GM19463 (cell line): ENCODE results near the gene ANKRD60.

Source experiments
- ATAC-seq: cut with Tn5 transposase; IDR thresholded peaks from one replicate; pipeline ENCODE4 v1.9.1; 2021; ENCODE audit warnings: mild to moderate bottlenecking, moderate library complexity; ENCODE audit not compliant: unreplicated experiment

The ANKRD60 gene, protein sequence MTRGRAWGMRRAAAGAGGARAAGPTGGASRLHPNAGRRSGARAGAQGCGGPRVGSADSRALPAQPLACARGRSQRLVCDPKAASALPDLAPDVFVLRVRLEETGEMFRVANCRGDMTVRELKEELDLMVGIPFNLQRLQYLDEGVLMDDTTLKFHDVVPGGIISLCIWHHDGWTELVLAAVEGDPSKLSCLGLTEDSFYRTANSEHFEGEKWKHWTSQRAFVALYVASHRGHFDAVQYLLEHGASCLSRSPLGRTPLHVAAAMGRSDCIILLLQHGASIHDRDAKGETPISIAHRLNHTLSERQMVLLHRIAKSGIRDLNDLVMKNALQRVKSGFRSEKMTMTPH

GRCh38 chr20:58228484-58229197, at the start of gene ANKRD60:
Gene ANKRD60, minus strand, starts transcription at chr20:58228653. Its CDS starts 0 bp downstream, at chr20:58228653.
- ATAC-seq, result no peak

DNA sequence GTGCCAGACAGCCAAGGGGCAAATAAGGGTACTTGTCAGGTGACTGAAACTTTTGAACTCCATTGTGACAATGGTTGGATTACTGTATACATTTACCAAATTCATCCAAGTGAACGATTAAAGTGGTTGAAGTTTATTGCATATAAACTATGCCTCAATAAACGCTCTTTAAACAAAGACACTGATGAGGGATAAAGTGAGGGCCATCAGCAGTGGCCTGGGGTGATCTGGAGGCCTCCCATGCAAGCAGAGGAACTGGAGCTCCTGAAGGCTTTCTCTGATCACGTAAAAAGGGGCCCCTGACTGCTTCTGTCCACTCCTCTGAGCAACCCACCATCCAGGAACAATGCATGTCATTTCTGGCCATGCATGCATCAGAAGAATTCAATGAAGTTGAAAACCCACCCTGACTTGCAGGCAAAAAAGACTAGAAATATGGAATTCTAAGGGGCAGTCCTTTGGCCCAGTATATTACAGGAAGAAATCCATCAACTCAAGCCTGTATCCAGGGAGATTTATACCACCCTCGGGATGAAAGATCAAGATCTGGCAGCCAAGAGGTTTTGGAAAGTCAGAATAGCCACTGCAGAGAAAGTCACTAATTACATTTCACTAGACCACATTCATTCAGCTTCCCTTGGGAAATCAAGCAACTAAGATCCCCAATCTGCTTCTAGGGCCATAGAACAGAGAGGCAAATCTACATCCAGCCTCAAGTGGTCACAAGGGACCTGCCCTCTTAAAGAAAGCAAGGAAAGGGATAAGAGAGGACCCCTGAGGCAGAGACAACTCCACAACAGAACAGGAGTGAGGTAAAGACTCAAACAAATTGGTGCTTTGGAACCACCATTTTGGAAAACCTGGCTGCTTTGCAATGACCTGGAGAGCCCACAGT, 49.4 kb upstream of the ANKRD60 start:
- ATAC-seq, result no peak

DNA sequence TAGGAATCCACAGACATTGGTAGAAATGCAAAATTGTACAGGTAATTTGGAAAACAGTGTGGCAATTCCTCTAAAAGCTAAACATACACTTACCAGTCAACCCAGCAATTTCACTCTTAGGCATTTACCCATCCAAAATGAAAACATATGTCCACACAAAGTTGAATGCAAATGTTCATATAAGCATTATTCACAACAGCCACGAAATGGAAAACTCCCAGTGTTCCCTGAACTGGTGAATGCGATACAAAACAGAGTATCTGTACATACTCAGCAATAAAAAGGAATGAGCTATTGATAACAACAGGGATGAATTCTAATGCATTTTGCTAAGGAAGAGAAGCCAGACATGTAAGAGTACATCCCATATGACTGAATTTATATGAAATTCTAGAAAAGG, 48.7 kb upstream of the ANKRD60 start:
- ATAC-seq, result no peak

DNA sequence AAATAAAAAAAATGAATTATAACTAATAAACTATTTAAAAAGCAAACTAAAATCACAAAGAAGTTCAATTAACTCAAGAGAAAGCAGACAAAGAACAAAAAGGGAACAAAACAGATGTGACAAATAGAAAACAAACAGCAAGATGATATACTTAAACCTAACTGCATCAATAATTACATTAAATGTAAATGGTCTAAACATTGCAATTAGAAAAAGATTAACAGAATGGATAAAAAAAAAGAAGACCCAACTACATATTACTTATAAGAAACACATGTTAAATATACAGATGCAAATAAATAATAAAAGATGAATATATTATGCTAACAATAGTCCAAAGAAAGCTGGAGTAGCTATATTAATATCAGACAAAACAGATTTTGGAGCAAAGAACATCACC, 45.9 kb upstream of the ANKRD60 start:
- ATAC-seq, result no peak

DNA sequence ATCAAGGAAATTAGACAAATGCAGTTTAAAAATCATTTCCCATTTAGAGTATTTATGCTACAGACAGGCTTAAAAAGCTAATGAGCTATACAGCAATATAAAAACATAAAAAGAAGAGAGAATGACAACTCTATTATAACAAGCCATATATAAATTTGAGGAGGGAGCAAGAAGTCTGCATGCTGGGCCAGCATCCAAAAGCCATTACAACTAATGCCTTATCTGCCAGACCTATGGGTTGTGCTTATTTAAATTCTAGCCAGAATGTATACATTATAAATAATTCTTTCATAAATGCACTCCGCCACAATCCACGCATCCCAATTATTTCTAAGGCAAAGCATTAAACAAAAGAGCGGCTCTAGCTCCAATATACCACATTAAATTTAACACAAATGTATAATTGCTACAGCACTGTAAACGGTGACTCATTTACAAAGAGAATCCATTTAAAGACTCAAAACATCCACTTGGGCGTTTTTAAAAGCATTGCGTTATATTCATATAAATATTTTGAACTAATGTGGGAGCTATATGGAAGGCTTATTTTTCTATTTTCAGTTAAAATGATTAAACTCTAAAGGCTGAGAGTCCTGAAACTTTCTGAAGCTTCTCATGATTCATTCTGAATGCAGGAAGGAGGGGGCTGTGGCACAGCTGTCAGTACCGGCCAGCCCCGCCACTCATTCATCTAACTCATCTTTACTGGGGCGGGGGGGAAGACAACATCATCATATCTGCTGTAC, 43.3 kb upstream of the ANKRD60 start:
- ATAC-seq, result no peak

DNA sequence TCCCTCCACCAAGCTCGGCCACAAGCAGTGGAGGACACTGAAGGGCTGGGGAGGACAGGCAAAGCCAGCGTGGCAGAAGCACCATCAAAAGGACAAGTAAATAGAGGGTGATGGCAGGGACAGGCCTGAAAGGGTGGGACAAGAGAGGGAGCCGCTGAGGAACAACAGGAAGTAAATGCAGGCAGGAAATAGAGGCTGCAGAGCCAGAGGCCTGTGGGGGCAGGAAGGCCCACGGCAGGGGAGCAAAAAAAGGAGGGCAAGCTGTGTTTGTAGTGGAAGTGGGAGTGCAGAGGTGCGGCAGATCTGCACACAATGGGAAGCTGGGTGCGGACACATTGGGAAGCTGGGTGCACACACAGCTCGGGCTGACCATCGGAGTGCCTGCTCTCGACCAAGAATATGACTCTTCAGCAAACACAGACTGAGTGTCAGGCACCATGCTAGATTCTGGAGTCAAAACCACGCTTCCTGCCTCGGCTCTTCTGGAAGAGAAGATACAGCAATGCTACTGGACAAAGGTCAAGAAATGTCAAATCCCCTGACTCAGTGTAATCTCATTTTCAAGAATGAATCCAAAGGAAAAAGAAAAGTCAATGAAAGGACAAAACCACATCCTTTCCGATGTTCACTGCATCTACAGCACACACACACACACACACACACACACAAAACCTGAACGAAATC, 40.6 kb upstream of the ANKRD60 start:
- no peak for ATAC-seq

- no peak for ATAC-seq
Observed at GRCh38 chr20:58268421-58268821, 40.0 kb upstream of the ANKRD60 start.

- no peak for ATAC-seq
Observed at GRCh38 chr20:58267389-58268215, 39.1 kb upstream of the ANKRD60 start.

DNA sequence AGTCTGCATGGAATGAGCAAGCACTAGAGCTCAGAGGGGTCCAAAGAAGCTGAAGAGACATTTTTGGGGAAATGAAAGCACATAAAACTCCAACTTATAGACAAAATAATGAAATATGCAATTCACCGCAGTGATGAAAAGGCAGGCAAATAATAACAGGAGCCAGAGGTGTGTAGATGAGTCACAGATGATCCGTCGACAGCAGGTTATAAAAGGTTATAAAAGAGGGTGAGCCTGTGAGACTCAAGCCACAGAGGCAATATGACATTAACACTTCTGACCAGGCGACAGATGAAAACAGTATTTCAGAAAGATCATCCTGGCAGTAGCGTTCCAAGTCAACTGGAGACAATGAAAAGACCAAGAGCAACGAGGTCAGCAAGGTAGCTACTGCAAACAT, 35.8 kb upstream of the ANKRD60 start:
- no peak for ATAC-seq

- no peak for ATAC-seq
Observed at GRCh38 chr20:58261660-58262059, 33.2 kb upstream of the ANKRD60 start.

GRCh38 chr20:58260006-58260405, 31.6 kb upstream of the ANKRD60 start:
- no peak for ATAC-seq

GRCh38 chr20:58256842-58257241, 28.4 kb upstream of the ANKRD60 start:
- no peak for ATAC-seq

GRCh38 chr20:58256307-58256706, 27.9 kb upstream of the ANKRD60 start:
- no peak for ATAC-seq

- no peak for ATAC-seq
Observed at GRCh38 chr20:58254890-58255289, 26.4 kb upstream of the ANKRD60 start.

GRCh38 chr20:58251979-58252591, 23.6 kb upstream of the ANKRD60 start:
- ATAC-seq, result no peak

- no peak for ATAC-seq
Observed at GRCh38 chr20:58251348-58251978, 23.0 kb upstream of the ANKRD60 start.

- no peak for ATAC-seq
Observed at GRCh38 chr20:58246346-58246745, 17.9 kb upstream of the ANKRD60 start.

DNA sequence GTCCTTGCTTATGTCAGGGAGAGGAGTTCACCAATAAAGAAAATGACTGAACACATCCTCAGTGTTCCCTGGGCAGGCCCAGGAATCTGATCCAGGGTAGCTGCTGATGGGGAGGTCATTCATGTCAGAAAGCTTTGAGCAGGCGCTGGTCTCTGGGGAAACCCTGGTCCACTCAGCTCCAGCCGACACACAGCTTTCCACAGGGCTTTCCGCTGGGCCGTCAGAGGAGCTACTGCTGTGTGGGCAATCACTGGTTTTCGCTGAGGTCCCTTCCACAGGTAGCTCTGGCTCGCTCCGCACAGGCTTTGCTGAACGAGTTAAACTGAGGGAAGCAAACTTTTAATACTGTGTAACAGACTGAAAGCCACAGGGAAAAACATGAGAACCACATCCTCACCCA, 17.5 kb upstream of the ANKRD60 start:
- ATAC-seq, result no peak
